Smooth muscle cell (in vitro differentiated cells): ENCODE measurements around the gene FBXL14. TPM values are rescaled to one million over a fixed set of nuclear protein-coding genes. Genes with fewer than 3 reads are reported as not detected.

Experiments used
- DNase-seq: peaks from one replicate; lab custom pipeline; 2025; ENCODE audit not compliant: unreplicated experiment; lab: John Stamatoyannopoulos, UW
- H2AFZ ChIP-seq: fragments of 200-600 bp; sonication (generic); 2 replicates; pipeline ENCODE4 v1.6.0; 2016; ENCODE audit warnings: antibody characterized with exemption, low read depth, mild to moderate bottlenecking
- H3F3A ChIP-seq: fragments of 200-600 bp; sonication (generic); 2 replicates; pipeline ENCODE4 v1.6.0; 2017; ENCODE audit warnings: antibody characterized with exemption, low read depth
- H3K27ac ChIP-seq: fragments of 200-600 bp; sonication (generic); 2 replicates; pipeline ENCODE4 v1.5.1; 2016; ENCODE audit warnings: low read depth, mild to moderate bottlenecking
- H3K27me3 ChIP-seq: fragments of 200-600 bp; sonication (generic); 2 replicates; pipeline ENCODE4 v1.6.1; 2016; ENCODE audit warnings: low read depth, mild to moderate bottlenecking
- H3K36me3 ChIP-seq: fragments of 200-600 bp; sonication (generic); 2 replicates; pipeline ENCODE4 v1.5.1; 2016; ENCODE audit warnings: low read depth
- H3K4me1 ChIP-seq: fragments of 200-600 bp; sonication (generic); 2 replicates; pipeline ENCODE4 v1.5.1; 2016; ENCODE audit warnings: low read depth
- H3K4me2 ChIP-seq: fragments of 200-600 bp; sonication (generic); 2 replicates; pipeline ENCODE4 v1.6.0; 2016; ENCODE audit warnings: mild to moderate bottlenecking
- H3K4me3 ChIP-seq: fragments of 200-600 bp; sonication (generic); 2 replicates; pipeline ENCODE4 v1.5.1; 2016; ENCODE audit warnings: mild to moderate bottlenecking
- H3K79me2 ChIP-seq: fragments of 200-600 bp; sonication (generic); 2 replicates; pipeline ENCODE4 v1.6.0; 2016; ENCODE audit warnings: low read depth, mild to moderate bottlenecking
- H3K9ac ChIP-seq: fragments of 200-600 bp; sonication (generic); 2 replicates; pipeline ENCODE4 v1.6.0; 2016; ENCODE audit warnings: low read depth
- H3K9me3 ChIP-seq: fragments of 200-600 bp; sonication (generic); replicated peaks from 2 replicates; pipeline ENCODE4 v1.5.1; 2016; ENCODE audit warnings: low read depth
- H4K20me1 ChIP-seq: fragments of 200-600 bp; sonication (generic); 2 replicates; pipeline ENCODE4 v1.6.0; 2016; ENCODE audit warnings: low read depth
- WGBS: methylation state at CpG from one replicate; pipeline ENCODE4 v1.1.7; 2016; ENCODE audit warnings: low lambda C conversion rate; 5-methylcytosine and 5-hydroxymethylcytosine counted together
- polyA plus RNA-seq: library from polyadenylated mRNA; unstranded; fragments of >200 nt; fragmentation: Nextera tagmentation; extraction: Ambion mirVana; gene quantifications from 2 replicates; pipeline ENCODE4 v1.2.1, GENCODE V29; 2016
- total RNA-seq: library from RNA; depleted of rRNA; stranded (reverse); fragments of >200 nt; gene quantifications from 2 replicates; pipeline ENCODE4 v1.2.3, GENCODE V29; 2014
- TF ChIP-seq, protein P1 (sequence below): fragments of 200-600 bp; sonication (generic); IDR thresholded peaks from 2 replicates; pipeline ENCODE4 v1.5.1; 2017; ENCODE audit warnings: borderline replicate concordance, mild to moderate bottlenecking, antibody characterized with exemption; ENCODE audit not compliant: insufficient read depth, poor library complexity, severe bottlenecking

FBXL14 gene
- total and polyA plus RNA-seq, 2 experiments from 2014 or later = 5.0 to 9.3 TPM

GRCh38 chr12:1622406-1622805, 28.0 kb upstream of the FBXL14 start:
- 79% methylated on average over 3 of the region's 3 CpGs for WGBS
- Histone ChIP-seq H3K79me2 (no peaks in the 10 kb centered on the region), H3K9me3 (no peaks in the 10 kb centered on the region), H4K20me1 (no peaks in the 10 kb centered on the region), H3K27ac (no peak overlapping the region), H3K27me3 (no peaks in the 10 kb centered on the region), H3K4me2 (no peak overlapping the region), H3K4me3 (no peak overlapping the region), H3F3A (no peaks in the 10 kb centered on the region), H3K9ac (no peak overlapping the region), H2AFZ (no peak overlapping the region), H3K4me1 (peaks cover 11% of the 10 kb centered on the region), H3K36me3 (no peaks in the 10 kb centered on the region)
- TF ChIP-seq, protein P1, sequence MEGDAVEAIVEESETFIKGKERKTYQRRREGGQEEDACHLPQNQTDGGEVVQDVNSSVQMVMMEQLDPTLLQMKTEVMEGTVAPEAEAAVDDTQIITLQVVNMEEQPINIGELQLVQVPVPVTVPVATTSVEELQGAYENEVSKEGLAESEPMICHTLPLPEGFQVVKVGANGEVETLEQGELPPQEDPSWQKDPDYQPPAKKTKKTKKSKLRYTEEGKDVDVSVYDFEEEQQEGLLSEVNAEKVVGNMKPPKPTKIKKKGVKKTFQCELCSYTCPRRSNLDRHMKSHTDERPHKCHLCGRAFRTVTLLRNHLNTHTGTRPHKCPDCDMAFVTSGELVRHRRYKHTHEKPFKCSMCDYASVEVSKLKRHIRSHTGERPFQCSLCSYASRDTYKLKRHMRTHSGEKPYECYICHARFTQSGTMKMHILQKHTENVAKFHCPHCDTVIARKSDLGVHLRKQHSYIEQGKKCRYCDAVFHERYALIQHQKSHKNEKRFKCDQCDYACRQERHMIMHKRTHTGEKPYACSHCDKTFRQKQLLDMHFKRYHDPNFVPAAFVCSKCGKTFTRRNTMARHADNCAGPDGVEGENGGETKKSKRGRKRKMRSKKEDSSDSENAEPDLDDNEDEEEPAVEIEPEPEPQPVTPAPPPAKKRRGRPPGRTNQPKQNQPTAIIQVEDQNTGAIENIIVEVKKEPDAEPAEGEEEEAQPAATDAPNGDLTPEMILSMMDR = no peak
- no peak for DNase-seq

DNA sequence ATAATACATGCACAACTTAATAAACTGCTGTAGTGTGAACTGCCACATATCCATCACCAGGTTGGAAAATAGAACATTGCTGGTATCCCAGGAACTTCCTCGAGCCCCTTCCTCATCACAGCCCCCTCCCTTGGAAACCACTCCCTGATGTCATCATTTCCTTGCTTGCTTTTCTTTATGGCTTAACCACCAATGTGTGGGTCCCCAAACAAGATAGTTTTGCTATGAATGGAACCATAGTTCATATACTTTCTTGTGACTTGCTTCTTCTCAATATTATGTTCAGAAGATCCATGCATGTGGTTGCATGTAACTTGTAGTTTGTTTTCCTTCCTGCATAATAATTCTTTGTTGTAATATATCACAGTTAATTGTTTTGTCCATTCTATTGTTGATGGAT, 25.7 kb upstream of the FBXL14 start:
- no peaks in the 10 kb centered on the region for H3K9me3 ChIP-seq
- WGBS = 90% methylated on average over 1 of the region's 1 CpG
- no peak overlapping the region for H3K4me2 ChIP-seq
- H3K4me3 ChIP-seq = no peak overlapping the region
- no peaks in the 10 kb centered on the region for H3K27me3 ChIP-seq
- no peaks in the 10 kb centered on the region for H3K79me2 ChIP-seq
- H3K9ac ChIP-seq = no peak overlapping the region
- no peaks in the 10 kb centered on the region for H3F3A ChIP-seq
- H2AFZ ChIP-seq = no peak overlapping the region
- no peaks in the 10 kb centered on the region for H4K20me1 ChIP-seq
- TF ChIP-seq, protein P1 = no peak
- H3K4me1 ChIP-seq = peaks cover 11% of the 10 kb centered on the region
- DNase-seq = no peak
- no peaks in the 10 kb centered on the region for H3K36me3 ChIP-seq
- no peak overlapping the region for H3K27ac ChIP-seq

GRCh38 chr12:1619587-1619986, 25.2 kb upstream of the FBXL14 start:
- Histone ChIP-seq H3K36me3 (no peaks in the 10 kb centered on the region), H3K4me1 (peaks cover 11% of the 10 kb centered on the region), H3K27me3 (no peaks in the 10 kb centered on the region), H3F3A (no peaks in the 10 kb centered on the region), H3K9ac (no peak overlapping the region), H2AFZ (no peak overlapping the region), H3K27ac (no peak overlapping the region), H3K4me2 (no peak overlapping the region), H4K20me1 (peaks cover 4% of the 10 kb centered on the region), H3K79me2 (no peaks in the 10 kb centered on the region), H3K9me3 (no peaks in the 10 kb centered on the region), H3K4me3 (no peak overlapping the region)
- TF ChIP-seq, protein P1 = no peak
- WGBS = 89% methylated on average over 8 of the region's 8 CpGs
- no peak for DNase-seq

GRCh38 chr12:1619159-1619558, 24.8 kb upstream of the FBXL14 start:
- H3K9me3 ChIP-seq = no peaks in the 10 kb centered on the region
- H3F3A ChIP-seq = no peaks in the 10 kb centered on the region
- no peaks in the 10 kb centered on the region for H3K79me2 ChIP-seq
- no peak overlapping the region for H3K4me3 ChIP-seq
- H3K27me3 ChIP-seq = no peaks in the 10 kb centered on the region
- TF ChIP-seq, protein P1 = no peak
- H4K20me1 ChIP-seq = peaks cover 7% of the 10 kb centered on the region
- no peak overlapping the region for H3K9ac ChIP-seq
- peaks cover 11% of the 10 kb centered on the region for H3K4me1 ChIP-seq
- H2AFZ ChIP-seq = no peak overlapping the region
- H3K4me2 ChIP-seq = no peak overlapping the region
- WGBS = 77% methylated on average over 4 of the region's 4 CpGs
- H3K36me3 ChIP-seq = no peaks in the 10 kb centered on the region
- no peak for DNase-seq
- no peak overlapping the region for H3K27ac ChIP-seq
